HG02840 (cell line): ENCODE measurements around the gene BCAM.
"Not testable (repeated sequence)": the region's sequence is repeated elsewhere in the genome, so short reads cannot be mapped to it uniquely, and the experiment has no call there.

Experiments
- ATAC-seq: cut with Tn5 transposase; IDR thresholded peaks from one replicate; pipeline ENCODE4 v1.9.1; 2021; ENCODE audit warnings: mild to moderate bottlenecking, moderate library complexity, moderate number of reproducible peaks; ENCODE audit not compliant: unreplicated experiment, low FRiP score

BCAM gene

GRCh38 chr19:44814517-44814916 is 5.6 kb downstream of the BCAM start:
- ATAC-seq: no peak

GRCh38 chr19:44816301-44816700 is 7.4 kb downstream of the BCAM start:
- ATAC-seq: no peak

GRCh38 chr19:44817725-44818465 is 9.0 kb downstream of the BCAM start:
- no peak for ATAC-seq

GRCh38 chr19:44818466-44819031 is 9.6 kb downstream of the BCAM start:
- ATAC-seq: no peak

- ATAC-seq: no peak
Observed at GRCh38 chr19:44819246-44819832, 10.4 kb downstream of the BCAM start.

- no peak for ATAC-seq
Observed at GRCh38 chr19:44820648-44821609, 12.0 kb downstream of the BCAM start.

- ATAC-seq: no peak
Observed at GRCh38 chr19:44822177-44822576, 13.3 kb downstream of the BCAM start.

- no peak for ATAC-seq
Observed at GRCh38 chr19:44822670-44823372, 13.9 kb downstream of the BCAM start.

- ATAC-seq: no peak
Observed at GRCh38 chr19:44823373-44823698, 14.4 kb downstream of the BCAM start.

GRCh38 chr19:44824761-44825160 is 15.9 kb downstream of the BCAM start:
- no peak for ATAC-seq

- ATAC-seq: not testable (repeated sequence)
Observed at GRCh38 chr19:44832875-44833274, 24.0 kb downstream of the BCAM start.

GRCh38 chr19:44834399-44834798 is 25.5 kb downstream of the BCAM start:
- not testable (repeated sequence) for ATAC-seq

- ATAC-seq: no peak
Observed at GRCh38 chr19:44839276-44839675, 30.4 kb downstream of the BCAM start.

- ATAC-seq: no peak
Observed at GRCh38 chr19:44840811-44841210, 31.9 kb downstream of the BCAM start.

- ATAC-seq: no peak
Observed at GRCh38 chr19:44841231-44841630, 32.3 kb downstream of the BCAM start.

GRCh38 chr19:44845286-44845611 is 36.3 kb downstream of the BCAM start:
- no peak for ATAC-seq

GRCh38 chr19:44845612-44846454 is 36.9 kb downstream of the BCAM start, which contains the start of gene NECTIN2:
Gene NECTIN2 (plus strand): TSS chr19:44846297. CDS start chr19:44846526, 229 bp downstream.
- ATAC-seq: no peak

GRCh38 chr19:44846455-44847143 is 37.7 kb downstream of the BCAM start:
- ATAC-seq: no peak
